Measurements from ENCODE around the gene ADTRP.

GRCh38 chr6:11764250-11764604, 14.4 kb downstream of the ADTRP start:
- TF ChIP-seq, protein P1, sequence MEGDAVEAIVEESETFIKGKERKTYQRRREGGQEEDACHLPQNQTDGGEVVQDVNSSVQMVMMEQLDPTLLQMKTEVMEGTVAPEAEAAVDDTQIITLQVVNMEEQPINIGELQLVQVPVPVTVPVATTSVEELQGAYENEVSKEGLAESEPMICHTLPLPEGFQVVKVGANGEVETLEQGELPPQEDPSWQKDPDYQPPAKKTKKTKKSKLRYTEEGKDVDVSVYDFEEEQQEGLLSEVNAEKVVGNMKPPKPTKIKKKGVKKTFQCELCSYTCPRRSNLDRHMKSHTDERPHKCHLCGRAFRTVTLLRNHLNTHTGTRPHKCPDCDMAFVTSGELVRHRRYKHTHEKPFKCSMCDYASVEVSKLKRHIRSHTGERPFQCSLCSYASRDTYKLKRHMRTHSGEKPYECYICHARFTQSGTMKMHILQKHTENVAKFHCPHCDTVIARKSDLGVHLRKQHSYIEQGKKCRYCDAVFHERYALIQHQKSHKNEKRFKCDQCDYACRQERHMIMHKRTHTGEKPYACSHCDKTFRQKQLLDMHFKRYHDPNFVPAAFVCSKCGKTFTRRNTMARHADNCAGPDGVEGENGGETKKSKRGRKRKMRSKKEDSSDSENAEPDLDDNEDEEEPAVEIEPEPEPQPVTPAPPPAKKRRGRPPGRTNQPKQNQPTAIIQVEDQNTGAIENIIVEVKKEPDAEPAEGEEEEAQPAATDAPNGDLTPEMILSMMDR (IDR thresholded peaks at IDR 0.05), result no peak
- TF ChIP-seq POLR2AphosphoS5 (IDR thresholded peaks at IDR 0.05; ENCODE audit: insufficient read depth in 1 of 2, low read depth in 1 of 2) (no peak), POLR2A (IDR thresholded peaks at IDR 0.05) (no peak)
